Measurements from ENCODE around the gene PIGW. TPM values are rescaled to one million over a fixed set of nuclear protein-coding genes. Genes with fewer than 3 reads are reported as not detected.
A peak's percentile ranks its signal among the peaks of the same experiment; 100 is the strongest.

Gene PIGW, protein sequence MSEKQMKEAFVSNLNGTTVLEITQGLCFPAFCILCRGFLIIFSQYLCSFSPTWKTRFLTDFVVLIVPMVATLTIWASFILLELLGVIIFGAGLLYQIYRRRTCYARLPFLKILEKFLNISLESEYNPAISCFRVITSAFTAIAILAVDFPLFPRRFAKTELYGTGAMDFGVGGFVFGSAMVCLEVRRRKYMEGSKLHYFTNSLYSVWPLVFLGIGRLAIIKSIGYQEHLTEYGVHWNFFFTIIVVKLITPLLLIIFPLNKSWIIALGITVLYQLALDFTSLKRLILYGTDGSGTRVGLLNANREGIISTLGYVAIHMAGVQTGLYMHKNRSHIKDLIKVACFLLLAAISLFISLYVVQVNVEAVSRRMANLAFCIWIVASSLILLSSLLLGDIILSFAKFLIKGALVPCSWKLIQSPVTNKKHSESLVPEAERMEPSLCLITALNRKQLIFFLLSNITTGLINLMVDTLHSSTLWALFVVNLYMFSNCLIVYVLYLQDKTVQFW
- 71.1 and 78.9 TPM in 2 replicates for total RNA-seq (2022)
- Bru-seq, nascent RNA, result percentile 99 among the genes with signal in this experiment
- percentile 99 among the genes with signal in this experiment for BruChase-seq, experiment 1, labeled RNA remaining after a 6-hour chase
- BruChase-seq, experiment 2, labeled RNA remaining after a 2-hour chase, result percentile 99 among the genes with signal in this experiment
- long read RNA-seq, transcript PIGW-205 (2 exons, 876 nt), result minor isoform, 10 of 92 reads
- long read RNA-seq, transcript PIGW-206 (2 exons, 2,264 nt), result minor isoform, 11 of 92 reads
- long read RNA-seq, transcript PIGW-204 (2 exons, 2,312 nt), result major isoform, 57 of 92 reads
- long read RNA-seq, partial matches to known transcripts, result 0 of 92 reads
- long read RNA-seq, other reads (novel, unspliced or antisense), result 14 of 92 reads

DNA sequence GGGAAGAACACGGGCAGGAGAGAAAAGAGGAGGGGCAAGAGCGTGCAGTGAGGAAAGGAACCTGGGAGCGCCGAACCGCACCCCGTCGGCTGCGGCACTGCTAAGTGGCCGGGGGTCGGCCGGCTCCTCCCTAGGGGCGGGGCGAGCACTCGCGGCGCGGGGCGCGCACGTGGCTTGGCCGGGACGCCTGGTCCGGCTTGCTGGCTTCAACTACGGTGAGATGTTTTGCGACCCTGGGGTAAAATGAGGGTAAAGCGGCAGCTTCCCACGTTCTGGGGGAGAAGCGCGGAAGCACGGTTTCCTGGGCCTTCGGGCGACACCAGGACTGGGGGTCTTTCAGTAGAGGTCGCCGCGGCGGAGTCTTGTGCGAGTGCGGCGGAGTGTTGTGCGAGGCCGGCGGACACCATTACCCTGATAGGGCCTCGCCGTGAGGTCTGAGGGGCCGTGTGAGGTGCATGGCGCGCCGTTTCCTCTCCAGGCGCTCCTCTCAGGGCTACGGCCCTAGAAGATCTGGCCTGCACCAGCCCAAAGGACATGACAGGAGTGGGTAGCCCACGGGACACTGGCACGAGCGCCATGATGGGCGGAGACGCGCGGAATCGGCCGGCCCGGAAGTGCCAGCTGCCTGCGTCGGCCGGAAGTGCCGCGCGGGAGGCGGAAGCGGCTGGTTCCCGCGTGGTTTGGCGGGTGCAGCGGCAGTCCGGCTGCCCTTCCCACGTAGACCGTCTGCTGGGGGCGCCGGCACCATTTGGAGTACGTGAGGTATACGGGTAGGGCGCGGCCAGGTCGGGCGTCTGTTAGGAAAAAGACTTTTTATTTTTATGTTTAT is at the start of gene PIGW, which contains the start of gene MYO19:
PIGW (plus strand) TSS at position 148 of the 829 bp plus-strand sequence. CDS start 2,115 bp downstream, outside the sequence.
MYO19 (minus strand) TSS at position 29 of the 829 bp plus-strand sequence. CDS start 2,330 bp downstream, outside the sequence.
- Mint-ChIP-seq H3K27me3 (ENCODE audit: unreplicated experiment) (no peaks in the 10 kb centered on the region), H3K36me3 (ENCODE audit: insufficient read depth, unreplicated experiment) (peaks cover 76% of the 10 kb centered on the region), H3K4me1 (ENCODE audit: low read depth, unreplicated experiment) (peaks cover 23% of the 10 kb centered on the region), H3K4me3 (ENCODE audit: low read depth, unreplicated experiment) (peak within 1 kb of the TSS; percentile 99), H3K9me3 (ENCODE audit: low read depth, unreplicated experiment) (no peaks in the 10 kb centered on the region), H3K27ac (ENCODE audit: unreplicated experiment) (peak within 1 kb of the TSS; percentile 93)
- TF ChIP-seq, protein P1, sequence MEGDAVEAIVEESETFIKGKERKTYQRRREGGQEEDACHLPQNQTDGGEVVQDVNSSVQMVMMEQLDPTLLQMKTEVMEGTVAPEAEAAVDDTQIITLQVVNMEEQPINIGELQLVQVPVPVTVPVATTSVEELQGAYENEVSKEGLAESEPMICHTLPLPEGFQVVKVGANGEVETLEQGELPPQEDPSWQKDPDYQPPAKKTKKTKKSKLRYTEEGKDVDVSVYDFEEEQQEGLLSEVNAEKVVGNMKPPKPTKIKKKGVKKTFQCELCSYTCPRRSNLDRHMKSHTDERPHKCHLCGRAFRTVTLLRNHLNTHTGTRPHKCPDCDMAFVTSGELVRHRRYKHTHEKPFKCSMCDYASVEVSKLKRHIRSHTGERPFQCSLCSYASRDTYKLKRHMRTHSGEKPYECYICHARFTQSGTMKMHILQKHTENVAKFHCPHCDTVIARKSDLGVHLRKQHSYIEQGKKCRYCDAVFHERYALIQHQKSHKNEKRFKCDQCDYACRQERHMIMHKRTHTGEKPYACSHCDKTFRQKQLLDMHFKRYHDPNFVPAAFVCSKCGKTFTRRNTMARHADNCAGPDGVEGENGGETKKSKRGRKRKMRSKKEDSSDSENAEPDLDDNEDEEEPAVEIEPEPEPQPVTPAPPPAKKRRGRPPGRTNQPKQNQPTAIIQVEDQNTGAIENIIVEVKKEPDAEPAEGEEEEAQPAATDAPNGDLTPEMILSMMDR (IDR thresholded peaks at IDR 0.05; ENCODE audit: unreplicated experiment), result peak; percentile 62
- no TSS peak for BruUV-seq (replicated peaks)
- DNase-seq, result peak; percentile 100
- CTCF ChIA-PET, result interaction anchor here (0.9 to 3.9 kb wide), 11 partner anchors 10 to 67 kb away, joined by 3 to 58 read pairs (median 4); partner anchors contain the start of genes DHRS11, GGNBP2 and MRM1
- intact Hi-C loops (cut with micrococcal nuclease; ENCODE audit: unreplicated experiment), result no loop called here

DNA sequence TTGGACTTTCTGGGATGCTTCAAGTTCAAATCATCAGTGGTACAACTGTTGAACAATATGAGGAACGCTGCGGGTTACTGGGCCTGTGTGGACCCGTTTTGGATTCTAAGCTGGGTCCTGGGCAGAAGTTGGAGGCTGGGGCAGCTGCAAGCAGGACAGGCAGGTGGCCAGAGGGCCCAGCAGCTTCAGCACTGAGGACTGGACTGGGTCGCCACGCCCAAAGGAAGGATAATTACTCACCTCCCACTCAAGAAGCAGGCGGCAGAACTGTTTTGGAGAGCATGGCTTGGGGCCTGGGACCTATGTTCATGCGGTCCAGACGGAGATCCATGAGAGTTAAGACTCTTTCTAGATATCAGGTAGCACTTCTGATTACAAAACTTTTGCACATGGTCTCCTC is 49.8 kb upstream of the PIGW start:
- intact Hi-C loops (cut with micrococcal nuclease; ENCODE audit: unreplicated experiment), result loop anchor here (10.0 kb wide), 1 partner anchor 330 kb away; no protein-coding TSS in a partner anchor
- Mint-ChIP-seq H3K4me3 (ENCODE audit: low read depth, unreplicated experiment) (no peak overlapping the region), H3K27ac (ENCODE audit: unreplicated experiment) (no peak overlapping the region), H3K36me3 (ENCODE audit: insufficient read depth, unreplicated experiment) (peaks cover 28% of the 10 kb centered on the region), H3K4me1 (ENCODE audit: low read depth, unreplicated experiment) (peaks cover 9% of the 10 kb centered on the region), H3K27me3 (ENCODE audit: unreplicated experiment) (peaks cover 29% of the 10 kb centered on the region), H3K9me3 (ENCODE audit: low read depth, unreplicated experiment) (no peaks in the 10 kb centered on the region)
- no peak for DNase-seq
- CTCF ChIA-PET, result no interaction called here
- BruUV-seq (replicated peaks), result no TSS peak
- TF ChIP-seq, protein P1 (IDR thresholded peaks at IDR 0.05; ENCODE audit: unreplicated experiment), result no peak

DNA sequence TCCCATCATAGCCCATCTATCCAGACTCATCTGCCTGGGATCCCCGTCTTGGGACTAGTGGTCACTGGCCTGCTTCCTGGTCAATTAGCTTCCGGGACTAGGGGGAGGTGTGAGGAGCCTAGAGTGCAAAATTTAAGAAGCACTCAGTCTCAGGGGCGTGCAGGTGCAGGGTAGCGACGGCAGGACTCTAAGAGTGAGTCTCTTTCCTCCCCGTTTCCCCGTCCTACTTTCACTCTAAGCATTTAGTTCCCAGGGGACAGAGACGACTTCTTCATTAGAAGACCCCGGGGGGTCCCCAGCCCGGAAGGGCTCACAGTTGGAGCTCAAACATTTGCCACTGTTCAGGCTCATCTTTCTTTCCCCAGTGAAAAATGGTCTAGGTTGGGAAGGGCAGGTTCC is 49.0 kb upstream of the PIGW start:
- DNase-seq, result no peak
- CTCF ChIA-PET, result interaction anchor here (0.6 to 1.1 kb wide), 2 partner anchors 48 to 516 kb away, joined by 3 read pairs; partner anchors contain the start of genes MYO19 and PIGW
- H3K27ac Mint-ChIP-seq (ENCODE audit: unreplicated experiment), result peak overlapping the region; percentile 95
- H3K36me3 Mint-ChIP-seq (ENCODE audit: insufficient read depth, unreplicated experiment), result peaks cover 28% of the 10 kb centered on the region
- H3K27me3 Mint-ChIP-seq (ENCODE audit: unreplicated experiment), result peaks cover 21% of the 10 kb centered on the region
- intact Hi-C loops (cut with micrococcal nuclease; ENCODE audit: unreplicated experiment), result loop anchor here (10.0 kb wide), 1 partner anchor 331 kb away; no protein-coding TSS in a partner anchor
- no peaks in the 10 kb centered on the region for H3K9me3 Mint-ChIP-seq (ENCODE audit: low read depth, unreplicated experiment)
- TF ChIP-seq, protein P1 (IDR thresholded peaks at IDR 0.05; ENCODE audit: unreplicated experiment), result no peak
- no TSS peak for BruUV-seq (replicated peaks)
- peak overlapping the region; percentile 91 for H3K4me3 Mint-ChIP-seq (ENCODE audit: low read depth, unreplicated experiment)
- peaks cover 9% of the 10 kb centered on the region for H3K4me1 Mint-ChIP-seq (ENCODE audit: low read depth, unreplicated experiment)

Measured in Calu3 (cell line).